Activated CD8-positive, alpha-beta memory T cell treated with anti-CD3 and anti-CD28 coated beads for 36 hours (primary cell): ENCODE results near the gene USP47. TPM values are rescaled to one million over a fixed set of nuclear protein-coding genes. Genes with fewer than 3 reads are reported as not detected.

Experiments
- CTCF ChIA-PET: fragments of 350-600 bp; sonication (Branson Sonifier 250); formaldehyde crosslinking; loops from one replicate; lab custom pipeline; 2021; ENCODE audit warnings: antibody characterized with exemption; lab: Charles Lee
- POLR2A ChIA-PET: fragments of 350-600 bp; sonication (Branson Sonifier 250); formaldehyde crosslinking; loops from one replicate; lab custom pipeline; 2021; ENCODE audit warnings: antibody characterized with exemption; lab: Charles Lee
- total RNA-seq, 2 experiments: library from RNA; stranded (reverse); gene quantifications; one replicate each; pipeline ENCODE4 v1.2.3, GENCODE V29; 2021

USP47 gene
- total RNA-seq, 2 experiments from 2014 or later = 43.9 to 47.2 TPM

GRCh38 chr11:11860103-11860979, 18.6 kb downstream of the USP47 start:
- CTCF ChIA-PET = no interaction called here
- POLR2A ChIA-PET = no interaction called here

- ChIA-PET CTCF (no interaction called here), POLR2A (no interaction called here)
Measured at GRCh38 chr11:11862999-11863398, 21.2 kb downstream of the USP47 start.

- CTCF ChIA-PET = interaction anchor here (0.5 kb wide), 1 partner anchor 1336 kb away, joined by 3 read pairs; no protein-coding TSS in a partner anchor
- POLR2A ChIA-PET = no interaction called here
Measured at GRCh38 chr11:11864332-11864731, 22.6 kb downstream of the USP47 start.

GRCh38 chr11:11864803-11865202, 23.0 kb downstream of the USP47 start:
- ChIA-PET CTCF (no interaction called here), POLR2A (no interaction called here)

GRCh38 chr11:11865449-11865848, 23.7 kb downstream of the USP47 start:
- ChIA-PET CTCF (no interaction called here), POLR2A (no interaction called here)

GRCh38 chr11:11866203-11866602, 24.4 kb downstream of the USP47 start:
- ChIA-PET POLR2A (no interaction called here), CTCF (interaction anchor here (1.2 kb wide), 1 partner anchor 838 kb away, joined by 3 read pairs; no protein-coding TSS in a partner anchor)

GRCh38 chr11:11867720-11868119, 25.9 kb downstream of the USP47 start:
- ChIA-PET CTCF (no interaction called here), POLR2A (no interaction called here)

- POLR2A ChIA-PET = no interaction called here
- CTCF ChIA-PET = interaction anchor here (1.1 kb wide), 1 partner anchor 71 kb away, joined by 4 read pairs; no protein-coding TSS in a partner anchor
Measured at GRCh38 chr11:11871991-11872401, 30.2 kb downstream of the USP47 start.

GRCh38 chr11:11876458-11876857, 34.7 kb downstream of the USP47 start:
- CTCF ChIA-PET = interaction anchor here (2.4 kb wide), 1 partner anchor 35 kb away, joined by 8 read pairs; the partner anchor contains the start of gene USP47
- POLR2A ChIA-PET = no interaction called here

- POLR2A ChIA-PET = no interaction called here
- CTCF ChIA-PET = no interaction called here
Measured at GRCh38 chr11:11880179-11880578, 38.4 kb downstream of the USP47 start.

- POLR2A ChIA-PET = no interaction called here
- CTCF ChIA-PET = no interaction called here
Measured at GRCh38 chr11:11882539-11882938, 40.8 kb downstream of the USP47 start.

- POLR2A ChIA-PET = no interaction called here
- CTCF ChIA-PET = no interaction called here
Measured at GRCh38 chr11:11884351-11884750, 42.6 kb downstream of the USP47 start.

- CTCF ChIA-PET = no interaction called here
Measured at GRCh38 chr11:11884774-11885481, 43.2 kb downstream of the USP47 start.

GRCh38 chr11:11894486-11894885, 52.7 kb downstream of the USP47 start:
- CTCF ChIA-PET = no interaction called here
- POLR2A ChIA-PET = no interaction called here

More at GRCh38 chr11:11884774-11885481, 43.2 kb downstream of the USP47 start:
- POLR2A ChIA-PET = no interaction called here

- POLR2A ChIA-PET = no interaction called here
- CTCF ChIA-PET = interaction anchor here (1.0 kb wide), 1 partner anchor 54 kb away, joined by 3 read pairs; the partner anchor contains the start of gene USP47
Measured at GRCh38 chr11:11895672-11896071, 53.9 kb downstream of the USP47 start.

GRCh38 chr11:11898648-11899047, 56.9 kb downstream of the USP47 start:
- CTCF ChIA-PET = no interaction called here

GRCh38 chr11:11899401-11899800, 57.6 kb downstream of the USP47 start:
- CTCF ChIA-PET = no interaction called here
- POLR2A ChIA-PET = no interaction called here

More at GRCh38 chr11:11898648-11899047, 56.9 kb downstream of the USP47 start:
- POLR2A ChIA-PET = no interaction called here

- ChIA-PET POLR2A (no interaction called here), CTCF (no interaction called here)
Measured at GRCh38 chr11:11901929-11902328, 60.2 kb downstream of the USP47 start.

GRCh38 chr11:11909727-11910126, 68.0 kb downstream of the USP47 start:
- ChIA-PET CTCF (no interaction called here), POLR2A (no interaction called here)

- POLR2A ChIA-PET = no interaction called here
- CTCF ChIA-PET = no interaction called here
Measured at GRCh38 chr11:11910541-11910940, 68.8 kb downstream of the USP47 start.
